ENCODE measurements around the gene RAP2C.

DNA sequence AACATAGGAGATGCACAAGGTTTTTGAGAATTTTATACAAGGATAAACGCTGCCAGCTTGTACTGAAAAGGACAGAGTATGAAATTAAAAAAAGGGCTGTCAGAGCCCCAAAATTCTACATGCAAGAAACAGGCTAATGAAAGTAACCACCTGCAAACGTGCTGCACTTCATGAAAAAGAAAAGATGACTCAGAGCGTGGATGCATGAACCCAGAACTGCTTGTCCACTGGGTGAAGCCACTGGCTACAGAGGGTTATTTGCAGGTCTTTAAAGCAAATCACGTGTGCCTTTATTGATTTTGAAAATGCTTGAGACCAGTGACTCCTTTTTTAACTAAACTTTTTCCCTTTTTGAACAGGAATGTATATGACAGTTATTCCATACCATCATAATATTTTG is 66.1 kb downstream of the RAP2C start:
- TF ChIP-seq, protein P1, sequence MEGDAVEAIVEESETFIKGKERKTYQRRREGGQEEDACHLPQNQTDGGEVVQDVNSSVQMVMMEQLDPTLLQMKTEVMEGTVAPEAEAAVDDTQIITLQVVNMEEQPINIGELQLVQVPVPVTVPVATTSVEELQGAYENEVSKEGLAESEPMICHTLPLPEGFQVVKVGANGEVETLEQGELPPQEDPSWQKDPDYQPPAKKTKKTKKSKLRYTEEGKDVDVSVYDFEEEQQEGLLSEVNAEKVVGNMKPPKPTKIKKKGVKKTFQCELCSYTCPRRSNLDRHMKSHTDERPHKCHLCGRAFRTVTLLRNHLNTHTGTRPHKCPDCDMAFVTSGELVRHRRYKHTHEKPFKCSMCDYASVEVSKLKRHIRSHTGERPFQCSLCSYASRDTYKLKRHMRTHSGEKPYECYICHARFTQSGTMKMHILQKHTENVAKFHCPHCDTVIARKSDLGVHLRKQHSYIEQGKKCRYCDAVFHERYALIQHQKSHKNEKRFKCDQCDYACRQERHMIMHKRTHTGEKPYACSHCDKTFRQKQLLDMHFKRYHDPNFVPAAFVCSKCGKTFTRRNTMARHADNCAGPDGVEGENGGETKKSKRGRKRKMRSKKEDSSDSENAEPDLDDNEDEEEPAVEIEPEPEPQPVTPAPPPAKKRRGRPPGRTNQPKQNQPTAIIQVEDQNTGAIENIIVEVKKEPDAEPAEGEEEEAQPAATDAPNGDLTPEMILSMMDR (IDR thresholded peaks at IDR 0.05; ENCODE audit: insufficient read depth, low read depth, low read length) = no peak
- no peak for TF ChIP-seq EZH2 (IDR thresholded peaks at IDR 0.05; ENCODE audit: insufficient read depth, low read length)

All from astrocyte (in vitro differentiated cells and primary cell).